GM19395 (cell line): ENCODE data around the gene SENP2.
"Not testable (repeated sequence)": the region's sequence is repeated elsewhere in the genome, so short reads cannot be mapped to it uniquely, and the experiment has no call there.

Source experiments
- ATAC-seq: cut with Tn5 transposase; IDR thresholded peaks from one replicate; pipeline ENCODE4 v1.9.1; 2021; ENCODE audit warnings: mild to moderate bottlenecking, moderate library complexity; ENCODE audit not compliant: unreplicated experiment

The SENP2 gene

GRCh38 chr3:185585859-185586685 lies at the start of gene SENP2:
SENP2 (plus strand) TSS chr3:185586295; CDS start chr3:185586414, 119 bp downstream.
- peak; percentile 95 for ATAC-seq

DNA sequence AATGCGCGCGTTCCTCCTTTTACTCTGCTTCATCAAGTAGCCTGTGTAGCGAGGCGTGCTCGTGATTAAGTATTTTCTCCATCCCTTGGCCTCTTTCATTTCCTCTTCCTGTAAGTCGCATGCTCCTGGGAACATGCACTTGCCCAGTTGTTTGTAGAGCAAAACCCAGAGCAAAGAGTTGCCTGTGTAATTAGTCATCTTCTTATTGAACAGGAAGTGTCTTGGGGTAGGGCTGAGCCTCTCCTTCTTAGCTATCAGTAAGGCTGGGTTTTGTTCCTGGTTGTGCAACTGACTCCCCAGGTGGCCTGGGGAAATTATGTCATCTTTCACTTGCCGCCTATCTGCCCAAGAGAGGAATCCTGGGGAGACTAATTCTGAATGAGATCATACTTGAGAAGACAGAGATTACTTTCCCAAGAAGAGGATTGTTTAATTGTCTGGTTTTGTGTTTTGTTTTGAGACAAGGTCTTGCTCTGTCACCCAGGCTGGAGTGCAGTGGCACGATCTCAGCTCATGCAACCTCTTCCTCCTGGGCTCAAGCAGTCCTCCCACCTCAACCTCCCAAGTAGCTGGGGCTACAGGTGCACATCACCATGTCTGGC lies 48.6 kb upstream of the SENP2 start:
- ATAC-seq = peak; percentile 99

DNA sequence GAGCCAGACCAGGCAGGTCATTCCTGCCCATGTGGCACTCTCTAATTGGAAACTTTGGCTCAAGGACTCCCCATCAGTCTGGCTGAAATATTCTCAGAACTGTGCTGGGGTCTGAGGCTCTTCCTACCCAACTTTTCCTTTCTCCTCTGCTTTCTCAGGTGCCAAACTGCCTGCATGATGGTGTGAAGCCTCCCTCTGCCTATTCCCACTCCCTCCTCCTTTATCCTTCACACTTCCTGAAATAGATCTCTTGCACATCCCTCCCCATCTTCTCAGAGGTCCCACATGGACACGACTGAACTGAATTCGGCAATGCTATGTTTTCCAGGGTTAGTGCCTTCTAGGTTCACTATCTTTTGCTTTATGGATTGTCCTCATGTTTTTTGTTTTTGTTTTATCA lies 46.2 kb upstream of the SENP2 start:
- no peak for ATAC-seq

DNA sequence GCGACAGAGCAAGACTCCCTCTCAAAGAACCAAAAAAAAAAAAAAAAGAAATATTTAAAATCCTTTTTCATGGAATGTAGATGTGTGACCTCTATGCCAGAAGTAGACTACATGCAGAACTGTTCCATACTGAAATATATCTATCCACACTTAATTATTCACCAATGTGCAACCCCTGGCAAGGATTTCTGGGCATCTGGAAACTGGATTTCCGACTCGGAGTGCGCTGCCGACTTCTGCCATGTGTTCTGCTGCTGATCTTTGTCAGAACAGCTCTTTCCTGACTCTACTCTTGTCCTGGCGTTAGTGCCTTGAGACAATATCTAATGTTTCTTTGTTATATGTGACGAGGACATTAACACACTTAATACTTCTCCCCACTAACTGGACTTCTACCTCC lies 45.4 kb upstream of the SENP2 start:
- ATAC-seq = no peak

DNA sequence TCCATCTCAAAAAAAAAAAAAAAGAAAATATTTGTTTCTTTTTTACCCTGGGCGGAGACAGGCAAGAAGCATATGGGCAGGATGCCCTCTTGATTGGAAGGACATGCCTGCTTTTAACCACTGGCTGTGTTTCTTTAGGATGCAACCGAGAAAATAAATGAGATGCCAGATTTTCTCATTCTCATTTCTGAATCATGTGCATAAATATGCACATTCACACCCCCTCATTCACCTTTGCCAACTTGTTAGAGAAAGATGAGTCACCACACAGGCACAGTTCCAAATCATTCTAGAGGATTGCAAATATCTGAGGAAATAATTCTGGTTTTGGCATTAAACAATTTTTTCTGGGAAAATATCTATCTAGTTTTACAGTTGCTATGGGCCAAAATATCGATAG lies 37.0 kb upstream of the SENP2 start:
- no peak for ATAC-seq

DNA sequence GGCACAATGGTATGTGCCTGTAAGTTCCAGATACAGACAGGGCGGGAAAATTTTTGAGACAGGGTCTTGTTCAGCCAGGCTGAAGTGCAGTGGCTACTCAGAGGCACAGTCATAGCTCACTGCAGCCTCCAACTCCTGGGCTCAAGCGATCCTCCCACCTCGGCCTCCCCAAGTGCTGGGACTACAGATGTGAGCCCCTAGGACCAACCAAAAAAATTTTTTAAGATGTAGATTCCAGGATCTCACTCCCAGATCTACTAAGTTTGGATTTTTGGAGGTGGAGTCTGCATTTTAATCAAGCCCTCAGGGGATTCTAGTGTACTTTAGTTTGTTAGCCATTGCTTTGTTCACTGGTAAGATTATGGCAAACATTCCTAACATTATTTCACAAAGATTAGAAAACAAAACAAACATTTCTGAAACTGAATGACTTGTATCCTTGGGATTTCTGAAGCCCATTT lies 36.4 kb upstream of the SENP2 start:
- ATAC-seq = no peak

GRCh38 chr3:185552358-185552877 lies 33.7 kb upstream of the SENP2 start, which contains the start of gene LIPH:
LIPH (minus strand) TSS chr3:185552588; CDS start chr3:185552471, 117 bp downstream.
- peak; percentile 76 for ATAC-seq

DNA sequence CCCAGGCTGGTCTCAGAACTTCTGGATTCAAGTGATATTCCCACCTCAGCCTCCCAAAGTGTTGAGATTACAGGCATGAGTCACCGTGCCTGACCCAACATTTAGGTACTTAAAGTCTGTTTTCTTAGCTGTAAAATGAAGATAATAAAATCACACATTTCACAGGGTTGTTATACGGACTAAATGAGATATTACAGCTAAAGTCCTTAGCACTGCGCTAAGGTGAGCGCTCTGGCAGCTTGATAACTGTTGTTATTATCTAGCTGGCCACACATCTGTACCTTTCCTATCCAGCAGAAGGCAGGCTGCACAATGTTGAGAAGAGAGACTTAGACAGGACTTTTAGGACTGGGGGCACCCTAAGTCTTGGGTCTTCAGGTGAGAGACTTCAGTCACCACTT lies 31.0 kb upstream of the SENP2 start:
- ATAC-seq = no peak

DNA sequence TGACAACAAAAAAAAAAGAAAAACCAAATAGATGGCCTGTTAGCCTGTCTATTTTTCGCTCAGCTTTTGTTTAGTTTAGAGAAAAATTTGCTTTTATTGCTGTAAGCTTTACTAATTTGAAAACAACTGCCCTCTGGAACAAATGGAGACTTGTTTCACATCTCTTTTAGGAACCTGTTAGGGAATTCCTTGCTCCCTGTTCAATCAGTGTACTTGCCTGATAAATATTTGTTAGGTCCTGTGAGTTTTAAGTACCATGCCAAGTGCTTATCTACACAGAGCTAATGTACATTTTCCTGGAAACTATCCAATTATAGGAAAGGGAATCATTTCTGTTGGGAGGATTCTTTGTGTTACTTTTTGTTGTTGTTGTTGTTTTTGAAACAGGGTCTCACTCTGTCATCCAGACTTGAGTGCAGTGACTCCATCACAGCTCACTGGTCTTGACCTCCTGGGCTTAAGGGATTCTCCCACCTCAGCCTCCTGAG lies 30.2 kb upstream of the SENP2 start:
- no peak for ATAC-seq

GRCh38 chr3:185556640-185557039 lies 29.5 kb upstream of the SENP2 start:
- ATAC-seq = not testable (repeated sequence)

- no peak for ATAC-seq
These were observed 27.7 kb upstream of the SENP2 start for GRCh38 chr3:185558395-185558794.

- ATAC-seq = no peak
These were observed 26.4 kb upstream of the SENP2 start for GRCh38 chr3:185559706-185560090.

GRCh38 chr3:185560676-185561075 lies 25.4 kb upstream of the SENP2 start:
- no peak for ATAC-seq

DNA sequence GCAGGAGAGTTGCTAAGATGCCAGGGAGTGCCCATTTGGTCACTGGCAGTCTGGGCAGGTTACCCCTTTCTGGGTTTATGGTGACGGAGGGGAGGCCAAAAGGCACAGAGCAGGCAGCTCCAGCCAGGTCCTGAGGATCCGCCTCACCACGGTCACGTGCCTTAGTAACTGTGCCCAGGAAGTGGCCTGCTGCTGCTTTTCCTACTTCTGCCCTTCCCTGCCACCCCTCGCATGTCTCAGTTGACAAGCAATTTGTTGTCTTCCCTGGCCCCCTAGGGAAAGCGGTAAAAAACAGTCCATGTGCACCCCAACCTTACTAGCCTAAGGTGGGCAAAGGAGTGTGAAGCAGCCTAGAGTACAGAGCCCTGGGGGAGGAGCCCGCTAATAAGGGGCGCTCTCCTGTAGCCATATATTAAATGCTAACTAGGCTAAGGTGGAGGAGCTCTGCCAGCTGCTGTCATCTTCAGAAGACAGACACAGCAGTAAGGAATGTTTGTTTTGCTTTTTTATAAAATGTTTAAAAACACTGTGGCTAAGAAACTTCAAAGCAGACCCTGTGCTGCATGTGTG lies 24.6 kb upstream of the SENP2 start:
- no peak for ATAC-seq

GRCh38 chr3:185561958-185562357 lies 24.1 kb upstream of the SENP2 start:
- ATAC-seq = no peak

- ATAC-seq = no peak
These were observed 13.9 kb upstream of the SENP2 start for GRCh38 chr3:185572183-185572582.

GRCh38 chr3:185575108-185575869 lies 10.8 kb upstream of the SENP2 start:
- ATAC-seq = peak; percentile 96

GRCh38 chr3:185582236-185582635 lies 3.9 kb upstream of the SENP2 start:
- ATAC-seq = no peak

GRCh38 chr3:185582871-185583270 lies 3.2 kb upstream of the SENP2 start:
- no peak for ATAC-seq

DNA sequence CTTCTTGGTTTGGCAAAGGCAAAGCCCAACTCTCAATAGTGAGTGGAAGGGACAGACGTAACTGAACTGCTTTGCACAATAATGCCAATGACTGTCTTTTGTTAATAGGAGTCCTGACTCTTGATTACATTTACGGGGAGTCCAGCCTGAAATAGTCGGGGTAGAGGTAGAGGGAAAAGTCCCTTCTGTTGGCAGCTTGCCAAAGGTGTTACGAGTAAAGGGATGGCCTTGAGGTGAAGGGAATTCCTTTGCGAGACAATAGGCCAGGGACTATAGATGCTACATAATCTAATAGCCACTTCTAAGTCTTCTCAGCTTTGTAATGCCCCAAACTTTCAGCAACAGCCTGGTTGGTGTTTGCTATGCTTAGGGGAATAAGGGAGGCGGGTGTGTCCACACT lies 2.2 kb upstream of the SENP2 start:
- ATAC-seq = no peak

GRCh38 chr3:185584686-185585085 lies 1.4 kb upstream of the SENP2 start:
- ATAC-seq = no peak
